Measurements from ENCODE around the gene XYLT1. TPM values are rescaled to one million over a fixed set of nuclear protein-coding genes. Genes with fewer than 3 reads are reported as not detected.

The XYLT1 gene
- total and polyA plus RNA-seq, 2 of the 8 experiments (the other 6 are each of a cell fraction or from before 2014, with no cell fraction given): 6.6 to 25.4 TPM

GRCh38 chr16:17431012-17431411 lies 39.7 kb downstream of the XYLT1 start:
- H4K91ac ChIP-seq (replicated peaks; ENCODE audit: insufficient read length, low read length): no peak overlapping the region
- no peak overlapping the region for H4K5ac ChIP-seq (ENCODE audit: insufficient read length, low read depth, low read length)
- H2AFZ ChIP-seq (ENCODE audit: low read length): no peak overlapping the region
- no peak overlapping the region for H2BK5ac ChIP-seq (ENCODE audit: low read depth, low read length)
- no peaks in the 10 kb centered on the region for H3K23me2 ChIP-seq (ENCODE audit: low read depth, low read length)
- no peak overlapping the region for H3K18ac ChIP-seq (ENCODE audit: extremely low read depth, low read length)
- no peaks in the 10 kb centered on the region for H3K36me3 ChIP-seq (ENCODE audit: control insufficient read depth in 2 of 4, insufficient read depth in 4 of 4, low read length in 3 of 4)
- H3K27me3 ChIP-seq (replicated peaks in 1 of 4; ENCODE audit: control insufficient read depth in 3 of 4, extremely low read depth in 1 of 4, insufficient read depth in 3 of 4, low read length in 3 of 4): no peaks in the 10 kb centered on the region
- no peak for DNase-seq (ENCODE audit: low read depth in 1 of 2, low spot score in 2 of 2)
- H3K14ac ChIP-seq (ENCODE audit: insufficient read length): no peak overlapping the region
- H2AK5ac ChIP-seq (ENCODE audit: low read depth, low read length): no peak overlapping the region
- H3K23ac ChIP-seq (ENCODE audit: insufficient read length): no peak overlapping the region
- ChIA-PET POLR2A (ENCODE audit: partially characterized antibody) (no interaction called here), CTCF (ENCODE audit: partially characterized antibody) (interaction anchor here (1.5 to 1.7 kb wide), 3 partner anchors 14 to 38 kb away, joined by 3 to 6 read pairs (median 5); no protein-coding TSS in a partner anchor)
- H3K4me3 ChIP-seq (ENCODE audit: extremely low read depth in 1 of 4, insufficient read depth in 2 of 4, low read depth in 3 of 4, low read length in 4 of 4): no peak overlapping the region
- TF ChIP-seq HDAC2 (IDR thresholded peaks at IDR 0.05; ENCODE audit: borderline replicate concordance in 1 of 2, low read depth in 2 of 2, low read length in 2 of 2): no peak
- TF ChIP-seq MAX (IDR thresholded peaks at IDR 0.05): no peak
- no peak for TF ChIP-seq NANOG (IDR thresholded peaks at IDR 0.05; ENCODE audit: insufficient read depth, low read depth, low read length, poor library complexity, severe bottlenecking)
- TF ChIP-seq SIRT6 (IDR thresholded peaks at IDR 0.05; ENCODE audit: low read length): no peak
- no peak for TF ChIP-seq KDM1A (IDR thresholded peaks at IDR 0.05; ENCODE audit: borderline replicate concordance, low read length)
- TF ChIP-seq SUZ12 (IDR thresholded peaks at IDR 0.05; ENCODE audit: low read length): no peak
- TF ChIP-seq TEAD4 (IDR thresholded peaks at IDR 0.05; ENCODE audit: low read depth, low read length): no peak
- no peak for TF ChIP-seq EGR1 (IDR thresholded peaks at IDR 0.05; ENCODE audit: borderline replicate concordance, low read depth, low read length)
- no peak for TF ChIP-seq TBP (IDR thresholded peaks at IDR 0.05; ENCODE audit: low read depth, low read length)
- TF ChIP-seq KDM4A (IDR thresholded peaks at IDR 0.05; ENCODE audit: low read depth, low read length, severe bottlenecking): no peak
- TF ChIP-seq FOSL1 (IDR thresholded peaks at IDR 0.05; ENCODE audit: insufficient read depth, low read depth, low read length): no peak
- no peak for TF ChIP-seq E2F6 (IDR thresholded peaks at IDR 0.05)
- no peaks in the 10 kb centered on the region for H3K9me3 ChIP-seq (ENCODE audit: insufficient read depth in 2 of 2, low read depth in 1 of 2, low read length in 1 of 2)
- no peak overlapping the region for H2BK15ac ChIP-seq (ENCODE audit: low read length)
- H2BK120ac ChIP-seq (replicated peaks; ENCODE audit: low read depth, low read length): no peak overlapping the region
- no peak overlapping the region for H3K4me2 ChIP-seq (ENCODE audit: insufficient read depth in 1 of 2, low read depth in 2 of 2, low read length in 2 of 2)
- H4K20me1 ChIP-seq (replicated peaks in 1 of 2; ENCODE audit: control insufficient read depth in 1 of 2, insufficient read depth in 2 of 2, low read length in 2 of 2): peaks cover 0 to 2% of the 10 kb centered on the region in 2 experiments
- no peak overlapping the region for H2BK12ac ChIP-seq (ENCODE audit: low read depth, low read length)
- H3K56ac ChIP-seq (replicated peaks; ENCODE audit: insufficient read length, low read depth, low read length): no peak overlapping the region
- peaks cover 3 to 25% of the 10 kb centered on the region in 2 experiments; a peak in 1 of 4 replicates for H3K79me2 ChIP-seq (ENCODE audit: control insufficient read depth in 1 of 2, insufficient read depth in 2 of 2, low read length in 2 of 2)
- no peak overlapping the region for H3K27ac ChIP-seq (ENCODE audit: low read depth, low read length)
- peaks cover 6% of the 10 kb centered on the region; the same call in 1 of the 2 replicates for H3K79me1 ChIP-seq (ENCODE audit: low read depth, low read length)
- no peak overlapping the region for H2BK20ac ChIP-seq (ENCODE audit: low read length)
- H3K9ac ChIP-seq (replicated peaks in 1 of 4; ENCODE audit: extremely low read depth in 1 of 4, low read depth in 3 of 4, low read length in 3 of 4): no peak overlapping the region
- H3K4ac ChIP-seq (replicated peaks; ENCODE audit: insufficient read length, low read depth, low read length): no peak overlapping the region
- H4K8ac ChIP-seq (ENCODE audit: extremely low read depth, insufficient read depth, low read length): no peak overlapping the region
- no peak for FAIRE-seq
- peaks cover 0 to 15% (median 12%) of the 10 kb centered on the region in 4 experiments; a peak in 4 of 7 replicates for H3K4me1 ChIP-seq (replicated peaks in 1 of 4; ENCODE audit: control insufficient read depth in 3 of 4, insufficient read depth in 4 of 4, low read length in 3 of 4)
- 84% methylated on average over 8 of the region's 8 CpGs; no CpG with 5 or more reads in 1 of the 2 experiments for WGBS, 2 experiments (ENCODE audit: extremely low coverage in 1 of 2, insufficient coverage in 1 of 2, insufficient read length in 1 of 2, insufficient replicate concordance in 2 of 2, low coverage in 1 of 2, low lambda C conversion rate in 2 of 2, missing lambda C conversion rate in 1 of 2)

Measured in H1 (cell line).